Smooth muscle cell of the brain vasculature (primary cell): ENCODE results near the gene C16orf74.

Experiments used
- DNase-seq: peaks from one replicate; pipeline ENCODE4 v3.0.0-alpha.2; 2012; ENCODE audit warnings: low read depth, low spot score

C16orf74 gene

GRCh38 chr16:85750146-85750826 lies 610 bp downstream of the C16orf74 start:
- no peak for DNase-seq

DNA sequence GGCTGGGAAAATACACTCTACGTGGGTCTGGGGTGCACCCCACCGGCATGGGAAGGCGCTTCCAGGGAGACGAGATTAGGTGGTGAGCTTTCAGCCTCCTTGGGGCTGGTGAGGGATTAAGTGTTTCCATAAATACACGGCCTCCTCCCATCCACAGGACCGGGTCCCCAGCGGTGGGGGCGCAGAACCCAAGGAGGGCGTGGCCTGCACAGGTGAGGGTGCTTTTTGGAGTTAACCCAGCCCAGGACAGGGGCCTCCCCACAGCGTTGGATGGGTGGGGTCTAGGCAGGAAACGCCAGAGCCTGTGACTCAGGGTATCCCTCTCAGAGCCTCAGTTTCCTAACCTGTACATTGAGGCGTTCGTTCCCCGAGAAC lies 1.1 kb downstream of the C16orf74 start:
- DNase-seq = no peak

GRCh38 chr16:85746460-85747215 lies 4.3 kb downstream of the C16orf74 start:
- DNase-seq = no peak

GRCh38 chr16:85738923-85739715 lies 11.8 kb downstream of the C16orf74 start:
- DNase-seq = no peak

- DNase-seq = no peak
Measured at GRCh38 chr16:85736921-85737320, 14.0 kb downstream of the C16orf74 start.

GRCh38 chr16:85735946-85736345 lies 14.9 kb downstream of the C16orf74 start:
- DNase-seq = no peak

GRCh38 chr16:85735225-85735635 lies 15.7 kb downstream of the C16orf74 start:
- no peak for DNase-seq

GRCh38 chr16:85734311-85735017 lies 16.4 kb downstream of the C16orf74 start:
- DNase-seq = no peak

GRCh38 chr16:85733839-85734170 lies 17.1 kb downstream of the C16orf74 start:
- no peak for DNase-seq

DNA sequence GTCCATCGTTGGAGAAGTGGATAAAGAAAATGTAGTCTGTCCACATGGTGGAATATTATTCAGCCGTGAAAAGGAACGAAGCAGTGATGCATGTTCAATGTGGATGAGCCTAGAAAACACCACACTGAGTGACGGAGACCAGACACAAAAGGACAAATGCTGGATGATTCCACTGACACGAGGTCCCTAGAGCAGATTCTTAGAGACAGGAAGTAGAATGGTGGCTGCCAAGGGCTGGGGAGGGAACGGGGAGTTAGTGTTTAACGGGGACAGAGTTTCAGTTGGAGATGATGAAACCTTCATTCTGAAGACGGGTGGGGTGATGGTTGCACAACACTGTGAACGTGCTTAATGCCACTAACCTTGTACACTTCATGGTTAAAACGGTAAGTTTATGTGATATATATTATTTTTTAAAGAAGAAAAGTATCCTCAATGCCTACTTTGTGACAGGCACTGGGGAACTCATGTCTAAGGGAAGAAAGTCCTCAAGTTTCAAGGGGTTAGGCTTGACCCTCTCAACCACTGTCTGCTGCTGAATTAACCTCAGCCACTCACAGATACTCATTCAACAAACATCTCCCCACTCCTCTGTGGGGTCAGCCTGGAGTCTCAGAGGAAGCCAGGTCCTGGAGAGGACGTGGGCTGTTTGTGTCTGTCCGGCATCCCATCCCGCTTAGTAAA lies 17.6 kb downstream of the C16orf74 start:
- DNase-seq = no peak

- DNase-seq = no peak
Measured at GRCh38 chr16:85731179-85731578, 19.7 kb downstream of the C16orf74 start.

DNA sequence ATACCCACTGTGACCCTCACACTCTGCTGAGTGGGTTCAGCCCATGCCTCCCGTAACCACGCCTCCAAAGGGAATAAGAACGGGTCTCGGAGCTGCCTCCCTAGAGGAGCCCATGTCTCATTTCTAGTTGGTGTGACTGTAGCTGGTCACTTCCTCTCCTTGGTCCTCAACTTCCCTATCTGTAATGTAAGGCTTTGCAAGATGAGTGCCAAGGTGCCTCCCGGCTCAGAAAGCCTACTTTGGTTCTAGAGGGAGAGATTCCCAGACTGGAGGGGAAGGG lies 20.8 kb downstream of the C16orf74 start:
- no peak for DNase-seq

DNA sequence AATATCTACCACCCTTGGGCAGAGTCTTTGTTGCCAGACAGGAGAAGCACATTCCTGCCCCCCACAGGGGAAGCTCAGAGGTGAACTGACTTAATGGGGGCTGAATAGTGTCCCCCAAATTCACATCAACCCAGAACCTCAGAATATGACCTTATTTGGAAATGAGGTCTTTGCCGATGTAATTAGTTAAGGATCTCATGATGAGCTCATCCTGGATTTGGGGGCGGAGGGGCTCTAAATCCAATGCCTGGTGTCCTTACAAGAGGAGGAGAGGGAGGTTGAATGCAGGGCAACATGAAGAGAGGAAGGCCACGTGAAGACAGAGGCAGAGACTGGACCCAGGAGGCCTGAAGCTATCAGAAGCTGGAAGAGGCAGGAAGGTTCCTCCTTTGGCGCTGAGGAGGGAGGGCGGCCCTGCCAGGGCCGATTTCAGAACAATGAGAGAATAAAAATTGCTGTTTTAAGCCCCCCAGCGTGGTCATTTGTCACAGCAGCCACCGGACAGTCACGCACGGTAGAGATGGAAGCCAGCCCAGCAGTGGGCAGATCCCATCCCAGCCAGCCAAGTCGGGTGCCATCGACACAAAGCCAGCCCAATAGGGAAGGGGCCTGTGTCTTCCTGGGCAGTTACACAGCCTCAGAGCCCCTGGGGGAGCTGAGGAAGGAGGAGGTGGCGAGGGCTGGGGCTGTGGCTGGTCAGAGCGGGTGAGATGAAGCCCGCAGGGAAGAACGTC lies 21.3 kb downstream of the C16orf74 start:
- DNase-seq = no peak

- no peak for DNase-seq
Measured at GRCh38 chr16:85728879-85729278, 22.0 kb downstream of the C16orf74 start.

DNA sequence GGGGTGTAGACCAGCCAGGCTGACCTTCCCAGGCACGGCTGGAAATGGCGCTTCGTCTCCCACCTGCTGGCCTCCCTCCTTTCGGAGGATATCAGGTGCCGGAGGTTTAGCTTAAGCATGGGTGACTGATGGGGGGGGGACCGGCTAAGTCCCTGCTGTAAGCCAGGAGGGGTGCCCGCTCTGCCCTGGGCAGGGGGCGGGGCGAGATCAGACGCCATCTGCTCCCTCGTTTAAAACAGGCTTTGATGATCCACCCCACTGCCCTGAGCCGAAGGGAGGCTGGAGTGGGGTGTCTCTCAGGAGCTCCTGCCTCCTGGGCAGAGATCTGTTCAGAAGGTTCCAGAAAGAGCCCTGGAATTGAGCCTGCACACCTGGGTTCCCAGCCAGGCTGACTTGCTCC lies 26.0 kb downstream of the C16orf74 start:
- no peak for DNase-seq

DNA sequence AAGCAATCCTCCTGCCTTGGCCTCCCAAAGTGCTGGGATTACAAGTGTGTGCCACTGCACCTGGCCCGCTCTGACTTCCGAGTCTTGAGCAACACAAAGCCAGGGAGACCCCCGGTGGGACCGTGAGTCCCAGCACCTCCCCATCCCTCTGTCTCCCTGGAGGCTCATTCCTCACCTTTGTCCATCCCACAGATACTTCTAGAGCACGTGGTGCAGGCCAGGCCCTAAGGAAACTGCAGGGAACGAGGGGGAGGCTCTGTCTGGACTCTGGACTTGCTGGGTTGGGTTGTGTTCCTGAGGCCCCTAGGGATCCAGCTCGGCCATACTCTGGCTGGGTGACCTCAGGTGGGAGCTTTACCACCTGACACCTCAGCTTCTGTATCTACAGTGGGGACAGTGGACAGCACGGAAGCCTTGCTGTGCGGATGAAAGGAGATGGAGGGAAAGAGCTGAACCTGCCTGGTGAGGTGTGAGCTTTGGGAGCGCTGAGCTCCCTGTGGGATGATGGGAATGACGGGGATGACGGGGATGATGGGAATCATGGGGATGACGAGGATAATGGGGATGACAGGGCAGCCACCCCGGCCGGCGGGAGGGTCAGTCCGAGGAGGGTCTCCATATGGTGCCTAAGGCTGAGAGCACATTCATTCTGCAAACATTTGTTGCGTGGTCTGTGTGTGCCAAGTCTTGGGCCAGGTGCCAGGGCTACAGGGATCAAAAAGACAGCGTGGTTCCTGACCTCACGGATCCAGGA lies 26.6 kb downstream of the C16orf74 start:
- DNase-seq = no peak

- no peak for DNase-seq
Measured at GRCh38 chr16:85722128-85722893, 28.6 kb downstream of the C16orf74 start.

- no peak for DNase-seq
Measured at GRCh38 chr16:85720302-85720637, 30.6 kb downstream of the C16orf74 start.

- no peak for DNase-seq
Measured at GRCh38 chr16:85719605-85720301, 31.1 kb downstream of the C16orf74 start.
